HG03354 (cell line): ENCODE measurements around the gene ST6GALNAC6.
"Not testable (repeated sequence)": the region's sequence is repeated elsewhere in the genome, so short reads cannot be mapped to it uniquely, and the experiment has no call there.

Experiments
- ATAC-seq: cut with Tn5 transposase; IDR thresholded peaks from one replicate; pipeline ENCODE4 v1.9.1; 2021; ENCODE audit warnings: mild to moderate bottlenecking; ENCODE audit not compliant: unreplicated experiment, poor library complexity, severe bottlenecking

The ST6GALNAC6 gene

GRCh38 chr9:127845619-127846018 lies 53.8 kb downstream of the ST6GALNAC6 start:
- not testable (repeated sequence) for ATAC-seq

- ATAC-seq = no peak
Measured at GRCh38 chr9:127844821-127845359, 54.5 kb downstream of the ST6GALNAC6 start.

GRCh38 chr9:127841087-127841835 lies 58.1 kb downstream of the ST6GALNAC6 start:
- ATAC-seq = no peak

- no peak for ATAC-seq
Measured at GRCh38 chr9:127838375-127839078, 60.9 kb downstream of the ST6GALNAC6 start.

- ATAC-seq = no peak
Measured at GRCh38 chr9:127837346-127837745, 62.1 kb downstream of the ST6GALNAC6 start.

- not testable (repeated sequence) for ATAC-seq
Measured at GRCh38 chr9:127836561-127836960, 62.8 kb downstream of the ST6GALNAC6 start.

- ATAC-seq = no peak
Measured at GRCh38 chr9:127835991-127836516, 63.3 kb downstream of the ST6GALNAC6 start.
